Keratinocyte (primary cell): Measurements from ENCODE around the gene LRTM1.

Experiments
- EZH2 ChIP-seq: IDR thresholded peaks from one replicate; pipeline ENCODE4 v1.6.1; 2012; ENCODE audit warnings: inconsistent platforms, mild to moderate bottlenecking, low read length, moderate library complexity
- TF ChIP-seq, protein P1 (sequence below), 3 experiments: IDR thresholded peaks in 1 of 3; conservative IDR thresholded peaks in 1 of 3; optimal IDR thresholded peaks in 1 of 3; 2 replicates in 2 of 3; 3 replicates in 1 of 3; pipeline versions ENCODE3 to v1.5.1; 2011; ENCODE audit warnings: low read length in 3 of 3, mild to moderate bottlenecking in 3 of 3, moderate library complexity in 2 of 3, control low read depth in 1 of 3, inconsistent platforms in 1 of 3; ENCODE audit not compliant: insufficient read depth in 2 of 3; ENCODE audit errors: extremely low read depth in 1 of 3

DNA sequence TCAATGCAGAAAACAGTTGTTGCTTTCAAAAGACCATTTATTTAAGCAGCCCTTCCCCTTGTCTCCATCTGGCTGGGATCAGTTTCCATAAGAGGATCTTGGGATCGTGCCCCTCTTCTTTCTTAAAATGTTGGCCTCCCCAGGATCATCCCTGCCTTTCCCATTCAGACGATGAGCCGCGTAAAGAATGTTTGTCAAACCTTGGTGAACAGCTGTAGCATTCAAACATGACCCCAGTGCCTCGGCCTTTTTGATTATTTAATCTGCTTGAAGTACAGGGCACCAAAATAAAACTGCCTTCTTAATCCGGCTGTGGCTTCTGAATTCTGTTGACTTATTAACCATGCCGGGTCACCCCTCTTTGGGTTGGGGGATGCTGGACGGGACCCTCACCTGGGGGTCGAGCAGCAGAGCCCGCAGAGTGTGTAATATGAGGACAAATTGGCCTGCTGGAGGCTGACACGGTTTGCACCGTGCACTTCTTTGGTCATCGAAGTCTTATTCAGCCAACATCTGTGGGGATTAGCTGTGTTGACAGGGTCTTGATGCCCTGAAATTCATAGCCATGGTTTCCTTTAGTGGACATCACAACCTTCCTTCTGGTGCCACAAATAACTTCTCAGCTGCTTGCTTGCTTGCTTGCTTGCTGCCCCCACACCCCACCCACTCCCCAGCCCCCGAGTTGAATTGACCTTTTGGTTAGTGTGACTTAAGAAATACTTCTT, at the start of gene LRTM1:
- TF ChIP-seq, protein P1, sequence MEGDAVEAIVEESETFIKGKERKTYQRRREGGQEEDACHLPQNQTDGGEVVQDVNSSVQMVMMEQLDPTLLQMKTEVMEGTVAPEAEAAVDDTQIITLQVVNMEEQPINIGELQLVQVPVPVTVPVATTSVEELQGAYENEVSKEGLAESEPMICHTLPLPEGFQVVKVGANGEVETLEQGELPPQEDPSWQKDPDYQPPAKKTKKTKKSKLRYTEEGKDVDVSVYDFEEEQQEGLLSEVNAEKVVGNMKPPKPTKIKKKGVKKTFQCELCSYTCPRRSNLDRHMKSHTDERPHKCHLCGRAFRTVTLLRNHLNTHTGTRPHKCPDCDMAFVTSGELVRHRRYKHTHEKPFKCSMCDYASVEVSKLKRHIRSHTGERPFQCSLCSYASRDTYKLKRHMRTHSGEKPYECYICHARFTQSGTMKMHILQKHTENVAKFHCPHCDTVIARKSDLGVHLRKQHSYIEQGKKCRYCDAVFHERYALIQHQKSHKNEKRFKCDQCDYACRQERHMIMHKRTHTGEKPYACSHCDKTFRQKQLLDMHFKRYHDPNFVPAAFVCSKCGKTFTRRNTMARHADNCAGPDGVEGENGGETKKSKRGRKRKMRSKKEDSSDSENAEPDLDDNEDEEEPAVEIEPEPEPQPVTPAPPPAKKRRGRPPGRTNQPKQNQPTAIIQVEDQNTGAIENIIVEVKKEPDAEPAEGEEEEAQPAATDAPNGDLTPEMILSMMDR (optimal IDR thresholded peaks at IDR 0.05 in 1 of 3, IDR thresholded peaks at IDR 0.05 in 1 of 3, conservative IDR thresholded peaks at IDR 0.05 in 1 of 3; ENCODE audit: extremely low read depth in 1 of 3, insufficient read depth in 2 of 3, low read length in 3 of 3): no peak
- TF ChIP-seq EZH2: no peak
